Esophagus muscularis mucosa (tissue), 3 donors: ENCODE results near the gene CHD2.

Experiments used
- CTCF ChIP-seq, 3 experiments: fragments of 200-600 bp in 2 of 3; fragments of 450-650 bp in 1 of 3; sonication (generic) in 2 of 3; IDR thresholded peaks; one replicate each; pipeline ENCODE4 v1.5.1; 2017 to 2019; ENCODE audit warnings: antibody characterized with exemption in 3 of 3, mild to moderate bottlenecking in 2 of 3, moderate library complexity in 1 of 3
- POLR2A ChIP-seq: fragments of 450-650 bp; IDR thresholded peaks from one replicate; pipeline ENCODE4 v1.6.1; 2017; ENCODE audit warnings: antibody characterized with exemption, moderate library complexity, mild to moderate bottlenecking, low read depth

DNA sequence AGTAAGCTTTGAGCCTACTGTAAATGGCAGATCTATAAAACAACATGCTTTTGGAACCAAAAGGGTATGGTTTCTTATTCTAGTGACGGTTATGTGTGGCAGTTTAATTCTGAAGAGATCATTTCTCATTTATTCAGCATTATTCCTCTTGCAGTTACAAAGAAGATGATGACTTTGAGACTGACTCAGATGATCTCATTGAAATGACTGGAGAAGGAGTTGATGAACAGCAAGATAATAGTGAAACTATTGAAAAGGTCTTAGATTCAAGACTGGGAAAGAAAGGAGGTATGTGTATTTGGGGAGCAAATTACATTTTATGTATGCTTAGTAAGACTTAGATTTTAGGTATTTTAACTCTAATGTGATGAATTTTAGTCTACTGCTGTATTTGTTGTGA is 41.5 kb downstream of the CHD2 start:
- TF ChIP-seq POLR2A (no peak), CTCF (IDR thresholded peaks at IDR 0.05) (no peak)
